Measurements from ENCODE around the gene PRXL2B.

The PRXL2B gene

GRCh38 chr1:2602866-2603520 is 16.4 kb downstream of the PRXL2B start:
- DNase-seq = no peak

- no peak for DNase-seq
Measured at GRCh38 chr1:2603521-2604155, 17.1 kb downstream of the PRXL2B start.

- no peak for DNase-seq
Measured at GRCh38 chr1:2604156-2604843, 17.7 kb downstream of the PRXL2B start.

- no peak for DNase-seq
Measured at GRCh38 chr1:2604844-2605508, 18.4 kb downstream of the PRXL2B start.

GRCh38 chr1:2605509-2606395 is 19.2 kb downstream of the PRXL2B start:
- DNase-seq = no peak

GRCh38 chr1:2606396-2606880 is 19.9 kb downstream of the PRXL2B start:
- no peak for DNase-seq

GRCh38 chr1:2606881-2607621 is 20.5 kb downstream of the PRXL2B start:
- DNase-seq = no peak

GRCh38 chr1:2607641-2608091 is 21.1 kb downstream of the PRXL2B start:
- no peak for DNase-seq

- DNase-seq = no peak
Measured at GRCh38 chr1:2609319-2610035, 22.9 kb downstream of the PRXL2B start.

- DNase-seq = no peak
Measured at GRCh38 chr1:2610036-2610959, 23.7 kb downstream of the PRXL2B start.

- DNase-seq = peak; percentile 55
Measured at GRCh38 chr1:2611031-2611501, 24.5 kb downstream of the PRXL2B start.

- DNase-seq = no peak
Measured at GRCh38 chr1:2611621-2612437, 25.3 kb downstream of the PRXL2B start.

- DNase-seq = no peak
Measured at GRCh38 chr1:2612591-2613365, 26.2 kb downstream of the PRXL2B start.

GRCh38 chr1:2614145-2614544 is 27.6 kb downstream of the PRXL2B start:
- DNase-seq = no peak

- no peak for DNase-seq
Measured at GRCh38 chr1:2617971-2618470, 31.4 kb downstream of the PRXL2B start.

- no peak for DNase-seq
Measured at GRCh38 chr1:2623571-2624337, 37.2 kb downstream of the PRXL2B start.

All from hematopoietic multipotent progenitor cell treated with erythropoietin and hydrocortisone succinate and interleukin-3 and kit ligand, for 4 days (in vitro differentiated cells).